Keratinocyte (primary cell): Measurements from ENCODE around the gene FNBP1. TPM values are rescaled to one million over a fixed set of nuclear protein-coding genes. Genes with fewer than 3 reads are reported as not detected.
A peak's percentile ranks its signal among the peaks of the same experiment; 100 is the strongest.

Source experiments
- DNase-seq: peaks from one replicate; pipeline ENCODE4 v3.0.0-alpha.2; 2011; ENCODE audit warnings: low read depth, missing footprints, low spot score
- FAIRE-seq: peaks from 2 replicates; lab custom pipeline; 2011; peaks lifted over from hg19 to GRCh38; lab: Jason Lieb, UNC
- H2AFZ ChIP-seq: 2 replicates; pipeline ENCODE4 v1.6.0; 2012; ENCODE audit warnings: low read length, control low read depth, inconsistent platforms; ENCODE audit not compliant: control insufficient read depth
- H3K27ac ChIP-seq: 2 replicates; pipeline ENCODE4 v1.5.1; 2011; ENCODE audit warnings: low read length; ENCODE audit not compliant: control insufficient read depth, insufficient read depth
- H3K27me3 ChIP-seq: 3 replicates; pipeline ENCODE4 v1.6.0; 2011; ENCODE audit warnings: low read length; ENCODE audit not compliant: control insufficient read depth, insufficient read depth; ENCODE audit errors: extremely low read depth
- H3K36me3 ChIP-seq, 2 experiments: 2 replicates in 1 of 2; 3 replicates in 1 of 2; pipeline ENCODE4 v1.5.1; 2011; ENCODE audit warnings: low read length in 2 of 2, mild to moderate bottlenecking in 1 of 2; ENCODE audit not compliant: control insufficient read depth in 2 of 2, insufficient read depth in 2 of 2; ENCODE audit errors: extremely low read depth in 1 of 2
- H3K4me1 ChIP-seq: 3 replicates; pipeline ENCODE4 v1.5.1; 2011; ENCODE audit warnings: low read length; ENCODE audit not compliant: control insufficient read depth, insufficient read depth; ENCODE audit errors: extremely low read depth
- H3K4me2 ChIP-seq: 3 replicates; pipeline ENCODE4 v1.6.0; 2011; ENCODE audit warnings: low read depth, low read length; ENCODE audit not compliant: control insufficient read depth, insufficient read depth; ENCODE audit errors: extremely low read depth
- H3K4me3 ChIP-seq, 3 experiments: fragments of 200-600 bp in 1 of 3; sonication (generic) in 1 of 3; 2 replicates in 2 of 3; 3 replicates in 1 of 3; pipeline ENCODE4 v1.5.1; 2011 to 2016; ENCODE audit warnings: low read length in 3 of 3, mild to moderate bottlenecking in 3 of 3, control low read depth in 2 of 3, inconsistent platforms in 1 of 3, low read depth in 1 of 3, mixed read lengths in 1 of 3, mixed run types in 1 of 3, moderate library complexity in 1 of 3; ENCODE audit not compliant: control insufficient read depth in 2 of 3, insufficient read depth in 2 of 3; ENCODE audit errors: extremely low read depth in 1 of 3
- H3K79me2 ChIP-seq: 2 replicates; pipeline ENCODE4 v1.6.0; 2012; ENCODE audit warnings: low read length; ENCODE audit not compliant: control insufficient read depth, insufficient read depth
- H3K9ac ChIP-seq: 3 replicates; pipeline ENCODE4 v1.6.0; 2011; ENCODE audit warnings: low read length; ENCODE audit not compliant: control insufficient read depth, insufficient read depth; ENCODE audit errors: extremely low read depth
- H3K9me1 ChIP-seq: 3 replicates; pipeline ENCODE4 v1.6.0; 2011; ENCODE audit warnings: low read length; ENCODE audit not compliant: control insufficient read depth, insufficient read depth; ENCODE audit errors: extremely low read depth
- H3K9me3 ChIP-seq: 2 replicates; pipeline ENCODE4 v1.5.1; 2012; ENCODE audit warnings: low read depth, low read length; ENCODE audit not compliant: control insufficient read depth
- H4K20me1 ChIP-seq: 3 replicates; pipeline ENCODE4 v1.6.0; 2011; ENCODE audit warnings: low read length; ENCODE audit not compliant: control insufficient read depth, insufficient read depth; ENCODE audit errors: extremely low read depth
- EZH2 ChIP-seq: IDR thresholded peaks from one replicate; pipeline ENCODE4 v1.6.1; 2012; ENCODE audit warnings: inconsistent platforms, mild to moderate bottlenecking, low read length, moderate library complexity
- dilution Hi-C: fragments of 300-500 bp; cut with MboI; formaldehyde crosslinking; loops from one replicate; pipeline ENCODE4 v1.7.0; 2020; ENCODE audit warnings: low sequenced_read_pairs; ENCODE audit not compliant: extremely low pct_ligation_motif_present
- polyA plus RNA-seq, 5 experiments: library from polyadenylated mRNA; depleted of rRNA in 3 of 5; stranded (reverse) in 3 of 5; stranded (forward) in 1 of 5; unstranded in 1 of 5; fragments of >200 nt; gene quantifications; 1 replicate in 1 of 5; 2 replicates in 3 of 5; 3 replicates in 1 of 5; pipeline versions ENCODE4 v1.2.1 to v1.2.3, GENCODE V29; 2011 to 2012; ENCODE audit warnings: missing spikeins in 2 of 5, low read depth in 1 of 5, low replicate concordance in 1 of 5
- TF ChIP-seq, protein P1 (sequence below), 3 experiments: IDR thresholded peaks in 1 of 3; conservative IDR thresholded peaks in 1 of 3; optimal IDR thresholded peaks in 1 of 3; 2 replicates in 2 of 3; 3 replicates in 1 of 3; pipeline versions ENCODE3 to v1.5.1; 2011; ENCODE audit warnings: low read length in 3 of 3, mild to moderate bottlenecking in 3 of 3, moderate library complexity in 2 of 3, control low read depth in 1 of 3, inconsistent platforms in 1 of 3; ENCODE audit not compliant: insufficient read depth in 2 of 3; ENCODE audit errors: extremely low read depth in 1 of 3

Gene FNBP1
- polyA plus RNA-seq, 1 donor (not counting 4 experiments of a cell fraction or from before 2014, with no cell fraction given): 9.6 TPM

- Histone ChIP-seq H3K9me3 (no peaks in the 10 kb centered on the region), H3K9ac (peak overlapping the region; percentile 22), H3K4me2 (peak overlapping the region; percentile 97), H3K9me1 (no peaks in the 10 kb centered on the region), H3K4me3 (peak overlapping the region in 1 of 3 experiments; percentile 18), H3K79me2 (peaks cover 30% of the 10 kb centered on the region), H2AFZ (no peak overlapping the region), H3K27me3 (no peaks in the 10 kb centered on the region), H3K27ac (peak overlapping the region; percentile 64), H4K20me1 (no peaks in the 10 kb centered on the region), H3K4me1 (peaks cover 23% of the 10 kb centered on the region), H3K36me3 (no peaks in the 10 kb centered on the region)
- FAIRE-seq (no peak), DNase-seq (no peak)
- TF ChIP-seq, protein P1, sequence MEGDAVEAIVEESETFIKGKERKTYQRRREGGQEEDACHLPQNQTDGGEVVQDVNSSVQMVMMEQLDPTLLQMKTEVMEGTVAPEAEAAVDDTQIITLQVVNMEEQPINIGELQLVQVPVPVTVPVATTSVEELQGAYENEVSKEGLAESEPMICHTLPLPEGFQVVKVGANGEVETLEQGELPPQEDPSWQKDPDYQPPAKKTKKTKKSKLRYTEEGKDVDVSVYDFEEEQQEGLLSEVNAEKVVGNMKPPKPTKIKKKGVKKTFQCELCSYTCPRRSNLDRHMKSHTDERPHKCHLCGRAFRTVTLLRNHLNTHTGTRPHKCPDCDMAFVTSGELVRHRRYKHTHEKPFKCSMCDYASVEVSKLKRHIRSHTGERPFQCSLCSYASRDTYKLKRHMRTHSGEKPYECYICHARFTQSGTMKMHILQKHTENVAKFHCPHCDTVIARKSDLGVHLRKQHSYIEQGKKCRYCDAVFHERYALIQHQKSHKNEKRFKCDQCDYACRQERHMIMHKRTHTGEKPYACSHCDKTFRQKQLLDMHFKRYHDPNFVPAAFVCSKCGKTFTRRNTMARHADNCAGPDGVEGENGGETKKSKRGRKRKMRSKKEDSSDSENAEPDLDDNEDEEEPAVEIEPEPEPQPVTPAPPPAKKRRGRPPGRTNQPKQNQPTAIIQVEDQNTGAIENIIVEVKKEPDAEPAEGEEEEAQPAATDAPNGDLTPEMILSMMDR (optimal IDR thresholded peaks at IDR 0.05 in 1 of 3, IDR thresholded peaks at IDR 0.05 in 1 of 3, conservative IDR thresholded peaks at IDR 0.05 in 1 of 3; ENCODE audit: extremely low read depth in 1 of 3, insufficient read depth in 2 of 3, low read length in 3 of 3): no peak
- no peak for TF ChIP-seq EZH2
- dilution Hi-C loops: no loop called here
Observed at GRCh38 chr9:130051855-130052254, 8.9 kb upstream of the FNBP1 start.

DNA sequence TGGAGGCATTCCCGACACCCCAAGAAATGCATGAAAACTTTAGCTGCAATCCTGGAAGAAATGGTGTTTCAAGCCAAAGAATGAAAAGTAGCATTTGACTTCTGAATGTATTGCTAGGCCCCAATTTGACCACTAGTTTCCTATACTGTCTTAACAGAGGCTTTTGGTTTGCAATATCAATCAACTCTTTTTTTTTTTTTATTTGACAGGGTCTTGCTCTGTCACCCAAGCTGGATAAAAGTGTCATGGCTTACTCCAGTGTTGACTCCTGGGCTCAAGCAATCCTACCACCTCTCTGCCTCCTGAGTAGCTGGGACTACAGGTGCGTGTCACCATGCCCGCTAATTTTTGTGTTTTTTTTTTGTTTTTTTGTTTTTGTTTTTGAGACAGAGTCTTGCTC, 7.5 kb upstream of the FNBP1 start:
- H3K4me2 ChIP-seq: no peak overlapping the region
- no peaks in the 10 kb centered on the region for H3K9me1 ChIP-seq
- no peaks in the 10 kb centered on the region for H4K20me1 ChIP-seq
- H3K4me3 ChIP-seq: no peak overlapping the region
- FAIRE-seq (no peak), DNase-seq (no peak)
- H3K27ac ChIP-seq: no peak overlapping the region
- no peaks in the 10 kb centered on the region for H3K27me3 ChIP-seq
- H2AFZ ChIP-seq: no peak overlapping the region
- dilution Hi-C loops: no loop called here
- no peaks in the 10 kb centered on the region for H3K36me3 ChIP-seq
- H3K9me3 ChIP-seq: no peaks in the 10 kb centered on the region
- no peak for TF ChIP-seq EZH2
- TF ChIP-seq, protein P1 (optimal IDR thresholded peaks at IDR 0.05 in 1 of 3, IDR thresholded peaks at IDR 0.05 in 1 of 3, conservative IDR thresholded peaks at IDR 0.05 in 1 of 3; ENCODE audit: extremely low read depth in 1 of 3, insufficient read depth in 2 of 3, low read length in 3 of 3): no peak
- H3K4me1 ChIP-seq: peaks cover 23% of the 10 kb centered on the region
- peaks cover 24% of the 10 kb centered on the region for H3K79me2 ChIP-seq
- H3K9ac ChIP-seq: no peak overlapping the region
